MCF 10A (cell line): ENCODE results near the gene CRKL. TPM values are rescaled to one million over a fixed set of nuclear protein-coding genes. Genes with fewer than 3 reads are reported as not detected.

Experiments
- BruUV-seq: library from RNA; stranded (reverse); fragments of 400-500 nt; replicated peaks from 2 replicates; lab custom pipeline; 2021; lab: Mats Ljungman, UMichigan
- CTCF ChIA-PET: fragments of 300-600 bp; sonication (Branson Sonifier 250); formaldehyde crosslinking; extraction: SDS; loops from one replicate; lab custom pipeline; 2021; ENCODE audit warnings: antibody characterized with exemption, inconsistent platforms; lab: Yijun Ruan, JAX
- POLR2A ChIA-PET: fragments of 300-600, 350-650 bp; sonication (Branson Sonifier 250); formaldehyde crosslinking; extraction: SDS; loops from one replicate; lab custom pipeline; 2020; ENCODE audit warnings: antibody characterized with exemption, inconsistent platforms; lab: Yijun Ruan, JAX
- DNase-seq: peaks from one replicate; pipeline ENCODE4 v3.0.0-alpha.2; 2018; ENCODE audit not compliant: unreplicated experiment
- H3K27ac Mint-ChIP-seq: one replicate; pipeline ENCODE4 v1.8.0; 2022; ENCODE audit warnings: mild to moderate bottlenecking, low read depth, mixed read lengths; ENCODE audit not compliant: unreplicated experiment
- H3K27me3 Mint-ChIP-seq: one replicate; pipeline ENCODE4 v1.8.0; 2022; ENCODE audit warnings: mixed read lengths; ENCODE audit not compliant: insufficient read depth, unreplicated experiment
- H3K36me3 Mint-ChIP-seq: one replicate; pipeline ENCODE4 v1.8.0; 2022; ENCODE audit warnings: mild to moderate bottlenecking, moderate library complexity, mixed read lengths; ENCODE audit not compliant: insufficient read depth, unreplicated experiment
- H3K4me1 Mint-ChIP-seq: one replicate; pipeline ENCODE4 v1.8.0; 2022; ENCODE audit warnings: mixed read lengths; ENCODE audit not compliant: insufficient read depth, unreplicated experiment
- H3K4me3 Mint-ChIP-seq: one replicate; pipeline ENCODE4 v1.8.0; 2022; ENCODE audit warnings: mild to moderate bottlenecking, moderate library complexity, mixed read lengths; ENCODE audit not compliant: unreplicated experiment
- H3K9me3 Mint-ChIP-seq: one replicate; pipeline ENCODE4 v1.8.0; 2022; ENCODE audit warnings: mixed read lengths; ENCODE audit not compliant: unreplicated experiment
- intact Hi-C: fragments of 100-400 bp; cut with micrococcal nuclease; formaldehyde crosslinking; loops from 2 replicates; pipeline ENCODE4 v1.14.1; 2022
- total RNA-seq: library from RNA; stranded (reverse); gene quantifications from 2 replicates; pipeline ENCODE4 v1.2.3, GENCODE V29; 2022
- TF ChIP-seq, protein P1 (sequence below): fragments of 200-600 bp; IDR thresholded peaks from one replicate; pipeline ENCODE4 v1.8.0; 2022; ENCODE audit warnings: antibody characterized with exemption, mild to moderate bottlenecking; ENCODE audit not compliant: unreplicated experiment

Gene CRKL
- total RNA-seq, 1 experiment from 2014 or later = 74.0 TPM

DNA sequence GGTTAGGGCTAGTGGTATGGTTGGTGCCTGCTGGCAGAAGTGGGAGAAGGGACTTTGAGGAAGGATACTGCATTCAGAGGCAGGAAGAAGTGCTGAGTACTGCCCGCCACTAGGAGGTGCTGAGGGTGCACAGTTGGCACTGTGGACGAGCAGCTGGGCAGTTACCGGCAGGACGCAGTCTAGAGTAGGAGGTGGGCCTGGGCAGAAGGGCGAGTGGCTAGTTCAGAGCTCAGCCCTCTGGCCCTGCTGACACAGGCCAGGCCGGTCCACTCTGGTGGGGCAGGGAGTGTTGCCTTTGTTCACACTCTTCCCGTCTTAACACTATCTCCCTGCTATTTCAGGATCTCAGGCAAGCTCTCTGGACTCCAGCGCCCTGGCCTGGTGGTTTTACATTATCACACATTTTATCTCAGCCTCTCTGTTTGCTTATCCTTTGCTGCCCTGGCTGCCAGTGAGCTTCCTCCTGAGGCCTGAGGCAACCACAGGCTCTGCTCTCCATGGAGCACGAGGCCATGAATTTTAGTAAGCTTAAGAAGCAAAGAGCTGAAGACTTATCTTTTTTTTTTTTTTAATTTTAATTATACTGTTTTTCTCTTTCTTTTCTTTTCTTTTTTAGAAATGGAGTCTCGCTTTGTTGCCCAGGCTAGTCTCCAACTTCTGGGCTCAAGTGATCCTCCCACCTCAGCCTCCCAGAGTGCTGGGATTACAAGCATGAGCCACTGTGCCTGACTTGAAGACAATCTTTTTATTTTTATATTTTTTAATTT, 31.5 kb upstream of the CRKL start:
- TF ChIP-seq, protein P1, sequence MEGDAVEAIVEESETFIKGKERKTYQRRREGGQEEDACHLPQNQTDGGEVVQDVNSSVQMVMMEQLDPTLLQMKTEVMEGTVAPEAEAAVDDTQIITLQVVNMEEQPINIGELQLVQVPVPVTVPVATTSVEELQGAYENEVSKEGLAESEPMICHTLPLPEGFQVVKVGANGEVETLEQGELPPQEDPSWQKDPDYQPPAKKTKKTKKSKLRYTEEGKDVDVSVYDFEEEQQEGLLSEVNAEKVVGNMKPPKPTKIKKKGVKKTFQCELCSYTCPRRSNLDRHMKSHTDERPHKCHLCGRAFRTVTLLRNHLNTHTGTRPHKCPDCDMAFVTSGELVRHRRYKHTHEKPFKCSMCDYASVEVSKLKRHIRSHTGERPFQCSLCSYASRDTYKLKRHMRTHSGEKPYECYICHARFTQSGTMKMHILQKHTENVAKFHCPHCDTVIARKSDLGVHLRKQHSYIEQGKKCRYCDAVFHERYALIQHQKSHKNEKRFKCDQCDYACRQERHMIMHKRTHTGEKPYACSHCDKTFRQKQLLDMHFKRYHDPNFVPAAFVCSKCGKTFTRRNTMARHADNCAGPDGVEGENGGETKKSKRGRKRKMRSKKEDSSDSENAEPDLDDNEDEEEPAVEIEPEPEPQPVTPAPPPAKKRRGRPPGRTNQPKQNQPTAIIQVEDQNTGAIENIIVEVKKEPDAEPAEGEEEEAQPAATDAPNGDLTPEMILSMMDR = peak; percentile 95
- peak; percentile 80 for DNase-seq
- Mint-ChIP-seq H3K4me1 (peaks cover 10% of the 10 kb centered on the region), H3K36me3 (peaks cover 67% of the 10 kb centered on the region), H3K4me3 (no peak overlapping the region), H3K27ac (peak overlapping the region; percentile 52), H3K27me3 (no peaks in the 10 kb centered on the region), H3K9me3 (no peaks in the 10 kb centered on the region)
- CTCF ChIA-PET = interaction anchor here (0.6 to 2.4 kb wide), 44 partner anchors 8 to 281 kb away, joined by 3 to 27 read pairs (median 4); partner anchors contain the start of genes CRKL, LZTR1 and THAP7
- POLR2A ChIA-PET = interaction anchor here (0.5 to 2.5 kb wide), 14 partner anchors 10 to 1707 kb away, joined by 3 to 14 read pairs (median 5); partner anchors contain the start of genes CRKL, SLC25A1 and THAP7
- intact Hi-C loops = loop anchor here (1.0 to 5.0 kb wide), 3 partner anchors 32 to 117 kb away; partner anchors contain the start of genes CRKL and THAP7
- BruUV-seq = no TSS peak

DNA sequence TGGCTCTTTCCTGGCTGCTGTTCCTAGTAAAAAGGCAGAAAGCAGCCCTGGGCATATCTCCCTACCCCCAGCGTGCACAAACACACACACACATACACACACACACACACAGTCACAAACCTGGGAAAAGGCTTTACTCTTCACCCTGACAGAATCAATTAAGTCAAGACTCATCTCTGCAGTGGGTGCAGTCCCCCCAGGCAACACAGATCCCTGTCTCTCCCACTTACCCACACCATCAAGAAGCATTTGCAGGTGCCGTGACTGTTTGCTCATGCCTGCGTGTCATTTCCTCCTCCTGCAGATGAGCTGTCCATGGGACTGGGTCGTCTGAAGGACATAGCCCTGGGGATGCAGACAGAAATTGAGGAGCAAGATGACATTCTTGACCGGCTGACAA, 29.8 kb upstream of the CRKL start:
- H3K9me3 Mint-ChIP-seq = no peaks in the 10 kb centered on the region
- TF ChIP-seq, protein P1 = no peak
- BruUV-seq = no TSS peak
- peaks cover 10% of the 10 kb centered on the region for H3K4me1 Mint-ChIP-seq
- ChIA-PET POLR2A (interaction anchor here (0.7 kb wide), 1 partner anchor 33 kb away, joined by 3 read pairs; no protein-coding TSS in a partner anchor), CTCF (interaction anchor here (0.6 kb wide), 1 partner anchor 31 kb away, joined by 3 read pairs; no protein-coding TSS in a partner anchor)
- H3K27ac Mint-ChIP-seq = no peak overlapping the region
- H3K27me3 Mint-ChIP-seq = no peaks in the 10 kb centered on the region
- intact Hi-C loops = loop anchor here (5.0 kb wide), 1 partner anchor 115 kb away; the partner anchor contains the start of gene THAP7
- no peak for DNase-seq
- peaks cover 54% of the 10 kb centered on the region for H3K36me3 Mint-ChIP-seq
- no peak overlapping the region for H3K4me3 Mint-ChIP-seq

DNA sequence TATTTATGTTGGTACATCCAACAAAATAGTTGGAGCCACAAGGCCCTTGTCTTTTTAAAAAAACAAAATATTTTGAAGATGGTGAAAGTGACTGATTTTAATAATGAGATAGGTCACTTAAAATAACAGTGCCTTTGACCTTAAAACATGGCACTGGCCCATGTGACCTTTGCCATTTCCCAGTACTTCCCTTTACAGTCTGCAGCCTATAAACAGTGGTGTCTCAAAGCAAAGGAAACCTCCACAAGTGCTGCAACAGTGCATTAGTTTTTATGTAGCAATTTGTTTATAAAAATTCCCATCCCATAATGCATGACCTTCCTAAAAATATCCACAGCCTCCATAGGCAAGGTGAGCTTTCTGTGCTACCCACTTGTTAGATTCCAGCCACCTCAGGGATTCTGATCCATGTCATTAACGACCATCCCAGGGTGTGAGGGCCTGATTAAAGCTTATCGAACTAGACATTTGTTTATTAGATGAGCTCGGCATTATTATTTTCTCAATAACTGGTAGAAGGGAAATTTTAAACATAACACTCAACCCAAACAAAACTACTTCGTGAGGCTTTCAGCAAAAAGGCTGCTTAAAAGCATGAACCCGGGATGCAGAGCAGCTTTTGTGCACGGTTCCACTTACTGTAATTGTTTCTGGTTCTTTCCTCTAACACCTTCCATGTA, 28.0 kb upstream of the CRKL start:
- Mint-ChIP-seq H3K4me3 (no peak overlapping the region), H3K36me3 (peaks cover 36% of the 10 kb centered on the region), H3K4me1 (peaks cover 10% of the 10 kb centered on the region), H3K9me3 (no peaks in the 10 kb centered on the region), H3K27ac (no peak overlapping the region), H3K27me3 (no peaks in the 10 kb centered on the region)
- CTCF ChIA-PET = interaction anchor here (0.6 to 1.6 kb wide), 4 partner anchors 15 to 110 kb away, joined by 3 to 6 read pairs (median 4); partner anchors contain the start of gene CRKL
- BruUV-seq = TSS peak; percentile 37
- intact Hi-C loops = loop anchor here (5.0 kb wide), 1 partner anchor 113 kb away; the partner anchor contains the start of gene THAP7
- no peak for DNase-seq
- TF ChIP-seq, protein P1 = no peak
- POLR2A ChIA-PET = interaction anchor here (1.9 kb wide), 1 partner anchor 15 kb away, joined by 6 read pairs; no protein-coding TSS in a partner anchor
